Skeletal muscle satellite cell (primary cell): ENCODE results near the gene KDELR1. TPM values are rescaled to one million over a fixed set of nuclear protein-coding genes. Genes with fewer than 3 reads are reported as not detected.

ENCODE experiments used
- H3K27me3 ChIP-seq: 2 replicates; pipeline ENCODE4 v1.7.0; 2013; ENCODE audit warnings: low read length; ENCODE audit not compliant: control insufficient read depth, insufficient read depth
- H3K36me3 ChIP-seq: 2 replicates; pipeline ENCODE4 v1.7.0; 2013; ENCODE audit warnings: mild to moderate bottlenecking, control low read depth, low read length; ENCODE audit not compliant: insufficient read depth
- H3K4me1 ChIP-seq: 2 replicates; pipeline ENCODE4 v1.7.0; 2013; ENCODE audit warnings: low read length; ENCODE audit not compliant: control insufficient read depth, insufficient read depth
- H3K4me2 ChIP-seq: 2 replicates; pipeline ENCODE4 v1.7.0; 2013; ENCODE audit warnings: mild to moderate bottlenecking, low read length
- H3K4me3 ChIP-seq: 2 replicates; pipeline ENCODE4 v1.7.0; 2013; ENCODE audit warnings: low read length
- H3K9ac ChIP-seq: 2 replicates; pipeline ENCODE4 v1.7.0; 2013; ENCODE audit warnings: mild to moderate bottlenecking, low read depth, low read length, moderate library complexity
- H3K9me3 ChIP-seq: replicated peaks from 2 replicates; pipeline ENCODE4 v1.7.0; 2013; ENCODE audit warnings: mild to moderate bottlenecking, control low read depth, low read length
- total RNA-seq: library from RNA; depleted of rRNA; stranded (reverse); fragments of >200 nt; gene quantifications from 2 replicates; pipeline ENCODE4 v1.2.3, GENCODE V29; 2012; rRNA removed

KDELR1 gene
- total RNA-seq = 65.7 and 118 TPM in 2 replicates

DNA sequence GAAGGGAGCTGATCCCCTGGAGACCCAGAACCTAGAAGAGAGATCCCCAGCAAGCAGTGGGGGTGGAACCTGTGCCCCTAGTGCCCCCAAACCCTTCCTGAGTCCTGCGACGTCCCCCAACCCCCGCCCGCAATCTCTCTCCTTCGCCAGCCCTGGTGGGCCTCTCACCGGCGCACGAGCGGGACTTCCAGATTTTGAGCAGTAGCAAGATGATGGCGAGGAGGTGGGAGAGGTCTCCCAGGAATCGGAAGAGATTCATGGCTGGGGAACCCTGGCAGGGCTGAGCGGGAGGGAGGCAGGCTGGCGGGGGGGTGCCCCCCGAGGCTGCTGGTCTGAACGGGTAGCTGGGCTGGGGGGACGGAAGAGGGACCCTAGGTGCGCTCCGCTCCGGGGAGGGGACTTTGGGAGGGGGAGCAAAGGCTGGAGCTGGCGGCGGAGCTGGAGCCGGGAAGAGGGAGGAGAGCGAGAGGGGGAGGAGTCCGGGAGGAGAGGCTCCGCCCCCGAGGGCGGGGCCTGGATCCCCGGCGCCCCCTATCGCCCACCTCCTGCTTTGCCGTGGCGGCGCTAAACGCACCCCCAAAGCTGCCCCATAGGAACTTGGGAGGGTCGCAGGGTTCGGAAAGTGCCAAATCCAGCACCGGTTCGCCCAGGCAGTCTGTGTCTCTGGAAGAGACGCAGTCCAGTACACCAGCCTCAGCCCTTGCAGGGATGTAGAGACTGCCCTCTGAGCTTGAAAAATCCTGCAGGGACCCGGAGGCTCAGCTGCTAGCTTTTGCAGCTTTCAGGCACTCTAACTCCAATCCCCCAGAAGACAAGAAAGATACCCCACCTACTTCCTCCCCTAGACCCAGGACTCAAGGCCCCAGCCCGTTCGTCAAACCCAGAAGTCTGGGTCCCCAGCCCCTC is at the start of gene KDELR1:
Gene KDELR1 (minus strand): TSS at position 452 of the 906 bp plus-strand sequence. CDS start 193 bp downstream, at position 259.
- Histone ChIP-seq H3K4me1 (peaks cover 13% of the 10 kb centered on the region), H3K4me3 (peak within 1 kb of the TSS; percentile 94), H3K4me2 (peak within 1 kb of the TSS; percentile 89), H3K9ac (peak within 1 kb of the TSS; percentile 99), H3K27me3 (peaks cover 31% of the 10 kb centered on the region), H3K36me3 (peaks cover 22% of the 10 kb centered on the region), H3K9me3 (no peaks in the 10 kb centered on the region)

- Histone ChIP-seq H3K4me2 (no peak overlapping the region), H3K9me3 (no peaks in the 10 kb centered on the region), H3K36me3 (no peaks in the 10 kb centered on the region), H3K4me1 (no peaks in the 10 kb centered on the region), H3K9ac (no peak overlapping the region), H3K27me3 (peaks cover 3% of the 10 kb centered on the region), H3K4me3 (no peak overlapping the region)
Observed at GRCh38 chr19:48436586-48436985, 45.2 kb upstream of the KDELR1 start.

- H3K9me3 ChIP-seq = no peaks in the 10 kb centered on the region
- no peaks in the 10 kb centered on the region for H3K36me3 ChIP-seq
- no peak overlapping the region for H3K4me2 ChIP-seq
- no peak overlapping the region for H3K9ac ChIP-seq
- no peaks in the 10 kb centered on the region for H3K27me3 ChIP-seq
- H3K4me3 ChIP-seq = no peak overlapping the region
- no peaks in the 10 kb centered on the region for H3K4me1 ChIP-seq
Observed at GRCh38 chr19:48433337-48433736, 42.0 kb upstream of the KDELR1 start.

DNA sequence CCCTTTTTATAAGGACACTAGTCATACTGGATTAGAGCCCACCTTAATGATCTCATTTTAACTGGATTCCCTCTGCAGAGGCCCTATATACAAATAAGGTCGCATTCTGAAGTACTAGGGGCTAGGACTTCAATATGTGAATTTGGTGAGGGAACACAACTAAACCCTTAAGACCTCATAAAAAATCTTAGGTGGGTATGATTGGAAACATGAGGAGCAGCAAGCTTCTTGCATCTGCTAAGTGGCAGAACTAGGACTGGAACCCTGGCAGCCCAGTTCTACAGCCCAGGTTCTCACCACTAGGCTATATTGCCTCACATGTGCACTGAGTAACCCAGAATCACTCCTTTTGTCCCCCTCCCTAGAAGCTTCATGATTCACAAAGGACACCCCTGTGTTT is 37.3 kb upstream of the KDELR1 start:
- Histone ChIP-seq H3K9me3 (no peaks in the 10 kb centered on the region), H3K4me3 (no peak overlapping the region), H3K27me3 (no peaks in the 10 kb centered on the region), H3K4me1 (peaks cover 7% of the 10 kb centered on the region), H3K9ac (no peak overlapping the region), H3K4me2 (no peak overlapping the region), H3K36me3 (no peaks in the 10 kb centered on the region)

- peaks cover 7% of the 10 kb centered on the region for H3K4me1 ChIP-seq
- H3K27me3 ChIP-seq = no peaks in the 10 kb centered on the region
- H3K36me3 ChIP-seq = no peaks in the 10 kb centered on the region
- H3K4me3 ChIP-seq = no peak overlapping the region
- peak overlapping the region; percentile 61 for H3K9ac ChIP-seq
- H3K4me2 ChIP-seq = peak overlapping the region; percentile 72
- no peaks in the 10 kb centered on the region for H3K9me3 ChIP-seq
Observed at GRCh38 chr19:48424694-48425219, 33.4 kb upstream of the KDELR1 start.

- Histone ChIP-seq H3K9me3 (no peaks in the 10 kb centered on the region), H3K36me3 (no peaks in the 10 kb centered on the region), H3K4me3 (no peak overlapping the region), H3K27me3 (peaks cover 5% of the 10 kb centered on the region), H3K4me2 (no peak overlapping the region), H3K4me1 (peaks cover 7% of the 10 kb centered on the region), H3K9ac (no peak overlapping the region)
Observed at GRCh38 chr19:48421548-48421947, 30.2 kb upstream of the KDELR1 start.

- H3K9ac ChIP-seq = no peak overlapping the region
- H3K4me3 ChIP-seq = no peak overlapping the region
Observed at GRCh38 chr19:48419158-48419920, 28.0 kb upstream of the KDELR1 start.

GRCh38 chr19:48418317-48419064 is 27.1 kb upstream of the KDELR1 start:
- Histone ChIP-seq H3K4me1 (peaks cover 12% of the 10 kb centered on the region), H3K9me3 (no peaks in the 10 kb centered on the region), H3K9ac (no peak overlapping the region), H3K36me3 (no peaks in the 10 kb centered on the region), H3K27me3 (peaks cover 13% of the 10 kb centered on the region), H3K4me3 (no peak overlapping the region), H3K4me2 (no peak overlapping the region)

More at GRCh38 chr19:48419158-48419920, 28.0 kb upstream of the KDELR1 start:
- Histone ChIP-seq H3K36me3 (no peaks in the 10 kb centered on the region), H3K9me3 (no peaks in the 10 kb centered on the region), H3K4me2 (no peak overlapping the region), H3K27me3 (peaks cover 13% of the 10 kb centered on the region), H3K4me1 (peaks cover 9% of the 10 kb centered on the region)

DNA sequence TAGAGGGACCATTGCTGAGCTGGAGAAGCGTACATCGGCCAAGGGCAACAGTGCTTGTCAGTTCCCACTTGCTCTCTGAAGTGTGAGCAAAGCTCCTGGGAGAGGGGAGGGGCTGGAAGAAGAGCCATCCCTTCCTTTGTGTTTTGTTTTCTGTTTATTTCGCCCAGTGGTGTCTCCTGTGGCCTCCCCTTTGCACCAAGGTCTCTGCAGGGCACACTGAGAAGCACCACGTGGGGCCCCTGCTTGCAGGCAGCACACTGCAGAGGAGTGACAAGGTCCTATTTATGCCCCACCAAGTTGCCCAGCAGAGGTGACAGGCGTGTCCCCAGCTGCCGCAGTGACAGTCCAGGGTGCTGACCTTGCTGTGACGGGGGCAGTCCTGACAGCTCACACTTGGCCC is 26.1 kb upstream of the KDELR1 start:
- H3K4me2 ChIP-seq = no peak overlapping the region
- H3K9me3 ChIP-seq = no peaks in the 10 kb centered on the region
- H3K4me1 ChIP-seq = peaks cover 12% of the 10 kb centered on the region
- no peak overlapping the region for H3K4me3 ChIP-seq
- H3K9ac ChIP-seq = no peak overlapping the region
- H3K36me3 ChIP-seq = no peaks in the 10 kb centered on the region
- peaks cover 13% of the 10 kb centered on the region for H3K27me3 ChIP-seq

DNA sequence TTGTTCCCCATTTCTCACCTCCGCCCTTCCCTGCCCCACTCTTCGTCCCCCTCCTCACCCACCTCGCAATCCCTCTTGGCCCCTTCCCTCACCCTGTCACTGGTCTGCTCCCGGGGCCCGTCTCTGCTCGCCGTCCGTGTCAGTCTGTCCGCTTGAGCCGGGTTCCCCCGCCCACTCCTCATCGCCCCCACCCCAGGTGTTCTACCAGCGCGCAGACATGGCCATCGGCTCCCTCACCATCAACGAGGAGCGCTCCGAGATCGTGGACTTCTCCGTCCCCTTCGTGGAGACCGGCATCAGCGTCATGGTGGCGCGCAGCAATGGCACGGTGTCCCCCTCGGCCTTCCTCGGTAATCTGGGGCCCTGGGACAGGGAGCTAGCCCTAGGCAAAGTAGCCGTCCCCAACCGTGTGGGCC is 24.5 kb upstream of the KDELR1 start:
- Histone ChIP-seq H3K4me1 (peaks cover 12% of the 10 kb centered on the region), H3K27me3 (peaks cover 13% of the 10 kb centered on the region), H3K4me3 (no peak overlapping the region), H3K9ac (no peak overlapping the region), H3K9me3 (no peaks in the 10 kb centered on the region), H3K36me3 (no peaks in the 10 kb centered on the region), H3K4me2 (no peak overlapping the region)

- Histone ChIP-seq H3K4me1 (peaks cover 12% of the 10 kb centered on the region), H3K36me3 (no peaks in the 10 kb centered on the region), H3K9ac (no peak overlapping the region), H3K9me3 (no peaks in the 10 kb centered on the region), H3K4me2 (peak overlapping the region; percentile 62), H3K27me3 (peaks cover 13% of the 10 kb centered on the region), H3K4me3 (no peak overlapping the region)
Observed at GRCh38 chr19:48415395-48415794, 24.0 kb upstream of the KDELR1 start.
